ENCODE results near the gene SEMA3C.

GRCh38 chr7:80781561-80781979 lies 137.3 kb downstream of the SEMA3C start:
- TF ChIP-seq ZNF565 (CRISPR knock-in tag; conservative IDR thresholded peaks at IDR 0.05; ENCODE audit: low read depth) (no peak), CREB5 (CRISPR knock-in tag; IDR thresholded peaks at IDR 0.05; ENCODE audit: low read depth) (no peak), ESRRG (CRISPR knock-in tag; IDR thresholded peaks at IDR 0.05) (no peak), OSR1 (CRISPR knock-in tag; IDR thresholded peaks at IDR 0.05) (no peak), PATZ1 (CRISPR knock-in tag; IDR thresholded peaks at IDR 0.05; ENCODE audit: borderline replicate concordance) (no peak), ZC3H10 (CRISPR knock-in tag; IDR thresholded peaks at IDR 0.05) (no peak), ZNF70 (CRISPR knock-in tag; IDR thresholded peaks at IDR 0.05) (peak; percentile 96), ZFP30 (CRISPR knock-in tag; IDR thresholded peaks at IDR 0.05) (no peak), TSHZ2 (CRISPR knock-in tag; IDR thresholded peaks at IDR 0.05) (no peak), CSDC2 (CRISPR knock-in tag; IDR thresholded peaks at IDR 0.05) (no peak)

All from SK-N-SH treated with all-trans-retinoic acid at 6 μM for 48 hours (cell line).